Liver (tissue), 9 donors: Measurements from ENCODE around the gene TNFAIP6. TPM values are rescaled to one million over a fixed set of nuclear protein-coding genes. Genes with fewer than 3 reads are reported as not detected.

ENCODE experiments used
- DNase-seq: peaks from one replicate; pipeline ENCODE4 v3.0.0-alpha.2; 2017; ENCODE audit warnings: low spot score
- H3K27ac ChIP-seq, 2 donors: one replicate each; pipeline ENCODE4 v1.7.0; 2013; ENCODE audit warnings: inconsistent platforms in 2 of 2, low read length in 2 of 2, control low read depth in 1 of 2, low read depth in 1 of 2, mild to moderate bottlenecking in 1 of 2
- H3K27me3 ChIP-seq, 4 donors: one replicate each; pipeline versions ENCODE4 v1.6.1 to v1.7.0; 2013; ENCODE audit warnings: low read length in 3 of 4, inconsistent platforms in 1 of 4, mild to moderate bottlenecking in 1 of 4, moderate library complexity in 1 of 4; ENCODE audit not compliant: control insufficient read depth in 4 of 4, insufficient read depth in 4 of 4
- H3K36me3 ChIP-seq, 4 donors: one replicate each; pipeline versions ENCODE4 v1.6.1 to v1.7.0; 2013; ENCODE audit warnings: low read length in 3 of 4, mild to moderate bottlenecking in 3 of 4, low read depth in 1 of 4, moderate library complexity in 1 of 4; ENCODE audit not compliant: control insufficient read depth in 4 of 4, insufficient read depth in 3 of 4
- H3K4me1 ChIP-seq, 4 donors: one replicate each; pipeline versions ENCODE4 v1.6.1 to v1.7.0; 2013; ENCODE audit warnings: low read length in 3 of 4, mild to moderate bottlenecking in 3 of 4, moderate library complexity in 1 of 4; ENCODE audit not compliant: control insufficient read depth in 4 of 4, insufficient read depth in 4 of 4
- H3K4me3 ChIP-seq, 3 donors: one replicate each; pipeline versions ENCODE4 v1.6.1 to v1.7.0; 2013; ENCODE audit warnings: low read length in 3 of 3, control low read depth in 1 of 3, low read depth in 1 of 3, mild to moderate bottlenecking in 1 of 3
- H3K9ac ChIP-seq, 2 donors: one replicate each; pipeline ENCODE4 v1.7.0; 2013; ENCODE audit warnings: low read length in 2 of 2, mild to moderate bottlenecking in 2 of 2, moderate library complexity in 2 of 2, control low read depth in 1 of 2, low read depth in 1 of 2
- H3K9me3 ChIP-seq, 4 donors: one replicate each; pipeline versions ENCODE4 v1.6.1 to v1.7.0; 2013; ENCODE audit warnings: low read length in 3 of 4; ENCODE audit not compliant: control insufficient read depth in 4 of 4
- EGR1 ChIP-seq, 2 donors: IDR thresholded peaks; 2 replicates each; pipeline ENCODE4 v1.6.1; 2016 to 2018; ENCODE audit warnings: antibody characterized with exemption in 2 of 2, low read depth in 2 of 2
- FOXA1 ChIP-seq: IDR thresholded peaks from 2 replicates; pipeline ENCODE4 v1.6.1; 2016; ENCODE audit warnings: antibody characterized with exemption
- FOXA2 ChIP-seq: IDR thresholded peaks from 2 replicates; pipeline ENCODE4 v1.6.1; 2016; ENCODE audit warnings: antibody characterized with exemption
- GABPA ChIP-seq, 2 donors: IDR thresholded peaks in 1 of 2; conservative IDR thresholded peaks in 1 of 2; 2 replicates each; pipeline ENCODE4 v1.6.1; 2016; ENCODE audit warnings: antibody characterized with exemption in 2 of 2, mild to moderate bottlenecking in 1 of 2, moderate library complexity in 1 of 2
- HNF4A ChIP-seq, 2 donors: conservative IDR thresholded peaks; 2 replicates each; pipeline ENCODE4 v1.6.1; 2016; ENCODE audit warnings: antibody characterized with exemption in 2 of 2, mild to moderate bottlenecking in 2 of 2
- HNF4G ChIP-seq: IDR thresholded peaks from 2 replicates; pipeline ENCODE4 v1.6.1; 2016; ENCODE audit warnings: antibody characterized with exemption
- JUND ChIP-seq, 2 donors: IDR thresholded peaks; 2 replicates each; pipeline ENCODE4 v1.6.1; 2016; ENCODE audit warnings: antibody characterized with exemption in 2 of 2
- MAX ChIP-seq: IDR thresholded peaks from 2 replicates; pipeline ENCODE4 v1.6.1; 2016; ENCODE audit warnings: antibody characterized with exemption
- NR2F2 ChIP-seq: IDR thresholded peaks from 2 replicates; pipeline ENCODE4 v1.6.1; 2016; ENCODE audit warnings: antibody characterized with exemption
- RAD21 ChIP-seq, 2 donors: IDR thresholded peaks; 2 replicates each; pipeline ENCODE4 v1.6.1; 2016; ENCODE audit warnings: antibody characterized with exemption in 2 of 2, mild to moderate bottlenecking in 2 of 2
- RXRA ChIP-seq, 2 donors: IDR thresholded peaks; 2 replicates each; pipeline ENCODE4 v1.6.1; 2017 to 2018; ENCODE audit warnings: antibody characterized with exemption in 2 of 2, mild to moderate bottlenecking in 1 of 2
- SP1 ChIP-seq: IDR thresholded peaks from 2 replicates; pipeline ENCODE4 v1.6.1; 2018; ENCODE audit warnings: antibody characterized with exemption, mild to moderate bottlenecking
- TAF1 ChIP-seq: conservative IDR thresholded peaks from 2 replicates; pipeline ENCODE4 v1.6.1; 2016; ENCODE audit warnings: antibody characterized with exemption, mild to moderate bottlenecking
- YY1 ChIP-seq: IDR thresholded peaks from 2 replicates; pipeline ENCODE4 v1.6.1; 2016; ENCODE audit warnings: antibody characterized with exemption, mild to moderate bottlenecking
- WGBS: extraction: QIAGEN DNeasy Blood & Tissue Kit; methylation state at CpG from one replicate; pipeline ENCODE4 v1.1.7; 2013; 5-methylcytosine and 5-hydroxymethylcytosine counted together
- polyA plus RNA-seq, 2 donors: library from polyadenylated mRNA; stranded (reverse) in 1 of 2; unstranded in 1 of 2; fragments of 200-250 nt in 1 of 2; fragments of >200 nt in 1 of 2; fragmentation: Nextera tagmentation in 1 of 2; extraction: Ambion mirVana in 1 of 2; gene quantifications; one replicate each; pipeline versions ENCODE4 v1.2.1 to v1.2.3, GENCODE V29; 2013 to 2015
- total RNA-seq, 2 donors: library from RNA; depleted of rRNA; stranded (reverse); fragments of >200 nt; gene quantifications; one replicate each; pipeline ENCODE4 v1.2.3, GENCODE V29; 2014
- TF ChIP-seq, protein P1 (sequence below): IDR thresholded peaks from 2 replicates; pipeline ENCODE4 v1.6.1; 2016; ENCODE audit warnings: antibody characterized with exemption, mild to moderate bottlenecking
- TF ChIP-seq, protein P2 (sequence below): fragments of 150-350 bp; IDR thresholded peaks from 2 replicates; pipeline ENCODE4 v1.5.1; 2017; ENCODE audit warnings: improper control_type of control experiment, low read depth, low read length; ENCODE audit not compliant: missing input control
- TF ChIP-seq, protein P3 (sequence below): IDR thresholded peaks from 2 replicates; pipeline ENCODE4 v1.6.1; 2016; ENCODE audit warnings: antibody characterized with exemption
- TF ChIP-seq, protein P4 (sequence below): IDR thresholded peaks from 2 replicates; pipeline ENCODE4 v1.6.1; 2016; ENCODE audit warnings: antibody characterized with exemption
- donor health status: healthy.
- donor health status: healthy.
- donor health status: healthy.
- donor health status: healthy.
- donor health status: healthy.

Gene TNFAIP6
- total and polyA plus RNA-seq, 4 donors = 0.17 to 0.28 (median 0.20) TPM

DNA sequence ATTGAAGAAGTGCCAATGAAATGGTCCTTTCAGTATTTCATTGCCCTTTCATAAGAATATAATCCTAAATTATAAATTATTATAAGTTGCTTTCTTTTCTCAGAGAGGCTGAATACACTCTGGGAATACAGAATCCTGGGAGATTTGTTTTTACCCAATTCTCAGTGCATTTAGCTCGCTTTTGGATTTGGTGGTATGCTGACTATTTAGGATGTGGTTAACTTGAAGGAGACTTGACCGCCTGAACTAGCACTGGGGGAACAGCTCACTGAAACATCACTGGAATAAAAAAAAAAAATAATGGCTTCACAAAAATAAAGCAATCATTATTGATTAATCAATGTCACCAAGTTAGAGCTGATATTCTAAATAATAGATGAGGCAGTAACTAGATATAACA is 10.2 kb downstream of the TNFAIP6 start:
- no peak for DNase-seq
- WGBS = 91% methylated on average over 2 of the region's 2 CpGs
- no peak overlapping the region for H3K9ac ChIP-seq
- H3K4me1 ChIP-seq = no peaks in the 10 kb centered on the region
- no peak overlapping the region for H3K4me3 ChIP-seq
- no peaks in the 10 kb centered on the region for H3K27me3 ChIP-seq
- H3K9me3 ChIP-seq = peaks cover 0 to 3% (median 0%) of the 10 kb centered on the region in 4 donors
- H3K27ac ChIP-seq = no peak overlapping the region
- no peak for TF ChIP-seq GABPA (IDR thresholded peaks at IDR 0.05 in 1 of 2, conservative IDR thresholded peaks at IDR 0.05 in 1 of 2)
- no peak for TF ChIP-seq MAX
- TF ChIP-seq RAD21 (IDR thresholded peaks at IDR 0.05) = no peak
- TF ChIP-seq HNF4G = no peak
- no peak for TF ChIP-seq NR2F2
- TF ChIP-seq JUND (IDR thresholded peaks at IDR 0.05) = no peak
- TF ChIP-seq YY1 = no peak
- TF ChIP-seq EGR1 (IDR thresholded peaks at IDR 0.05; ENCODE audit: low read depth in 2 of 2) = no peak
- TF ChIP-seq, protein P1, sequence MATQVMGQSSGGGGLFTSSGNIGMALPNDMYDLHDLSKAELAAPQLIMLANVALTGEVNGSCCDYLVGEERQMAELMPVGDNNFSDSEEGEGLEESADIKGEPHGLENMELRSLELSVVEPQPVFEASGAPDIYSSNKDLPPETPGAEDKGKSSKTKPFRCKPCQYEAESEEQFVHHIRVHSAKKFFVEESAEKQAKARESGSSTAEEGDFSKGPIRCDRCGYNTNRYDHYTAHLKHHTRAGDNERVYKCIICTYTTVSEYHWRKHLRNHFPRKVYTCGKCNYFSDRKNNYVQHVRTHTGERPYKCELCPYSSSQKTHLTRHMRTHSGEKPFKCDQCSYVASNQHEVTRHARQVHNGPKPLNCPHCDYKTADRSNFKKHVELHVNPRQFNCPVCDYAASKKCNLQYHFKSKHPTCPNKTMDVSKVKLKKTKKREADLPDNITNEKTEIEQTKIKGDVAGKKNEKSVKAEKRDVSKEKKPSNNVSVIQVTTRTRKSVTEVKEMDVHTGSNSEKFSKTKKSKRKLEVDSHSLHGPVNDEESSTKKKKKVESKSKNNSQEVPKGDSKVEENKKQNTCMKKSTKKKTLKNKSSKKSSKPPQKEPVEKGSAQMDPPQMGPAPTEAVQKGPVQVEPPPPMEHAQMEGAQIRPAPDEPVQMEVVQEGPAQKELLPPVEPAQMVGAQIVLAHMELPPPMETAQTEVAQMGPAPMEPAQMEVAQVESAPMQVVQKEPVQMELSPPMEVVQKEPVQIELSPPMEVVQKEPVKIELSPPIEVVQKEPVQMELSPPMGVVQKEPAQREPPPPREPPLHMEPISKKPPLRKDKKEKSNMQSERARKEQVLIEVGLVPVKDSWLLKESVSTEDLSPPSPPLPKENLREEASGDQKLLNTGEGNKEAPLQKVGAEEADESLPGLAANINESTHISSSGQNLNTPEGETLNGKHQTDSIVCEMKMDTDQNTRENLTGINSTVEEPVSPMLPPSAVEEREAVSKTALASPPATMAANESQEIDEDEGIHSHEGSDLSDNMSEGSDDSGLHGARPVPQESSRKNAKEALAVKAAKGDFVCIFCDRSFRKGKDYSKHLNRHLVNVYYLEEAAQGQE = no peak
- TF ChIP-seq FOXA2 = no peak
- TF ChIP-seq RXRA (IDR thresholded peaks at IDR 0.05) = no peak
- no peak for TF ChIP-seq TAF1
- no peak for TF ChIP-seq SP1
- TF ChIP-seq HNF4A (conservative IDR thresholded peaks at IDR 0.05) = no peak
- TF ChIP-seq, protein P2, sequence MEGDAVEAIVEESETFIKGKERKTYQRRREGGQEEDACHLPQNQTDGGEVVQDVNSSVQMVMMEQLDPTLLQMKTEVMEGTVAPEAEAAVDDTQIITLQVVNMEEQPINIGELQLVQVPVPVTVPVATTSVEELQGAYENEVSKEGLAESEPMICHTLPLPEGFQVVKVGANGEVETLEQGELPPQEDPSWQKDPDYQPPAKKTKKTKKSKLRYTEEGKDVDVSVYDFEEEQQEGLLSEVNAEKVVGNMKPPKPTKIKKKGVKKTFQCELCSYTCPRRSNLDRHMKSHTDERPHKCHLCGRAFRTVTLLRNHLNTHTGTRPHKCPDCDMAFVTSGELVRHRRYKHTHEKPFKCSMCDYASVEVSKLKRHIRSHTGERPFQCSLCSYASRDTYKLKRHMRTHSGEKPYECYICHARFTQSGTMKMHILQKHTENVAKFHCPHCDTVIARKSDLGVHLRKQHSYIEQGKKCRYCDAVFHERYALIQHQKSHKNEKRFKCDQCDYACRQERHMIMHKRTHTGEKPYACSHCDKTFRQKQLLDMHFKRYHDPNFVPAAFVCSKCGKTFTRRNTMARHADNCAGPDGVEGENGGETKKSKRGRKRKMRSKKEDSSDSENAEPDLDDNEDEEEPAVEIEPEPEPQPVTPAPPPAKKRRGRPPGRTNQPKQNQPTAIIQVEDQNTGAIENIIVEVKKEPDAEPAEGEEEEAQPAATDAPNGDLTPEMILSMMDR = no peak
- TF ChIP-seq, protein P3, sequence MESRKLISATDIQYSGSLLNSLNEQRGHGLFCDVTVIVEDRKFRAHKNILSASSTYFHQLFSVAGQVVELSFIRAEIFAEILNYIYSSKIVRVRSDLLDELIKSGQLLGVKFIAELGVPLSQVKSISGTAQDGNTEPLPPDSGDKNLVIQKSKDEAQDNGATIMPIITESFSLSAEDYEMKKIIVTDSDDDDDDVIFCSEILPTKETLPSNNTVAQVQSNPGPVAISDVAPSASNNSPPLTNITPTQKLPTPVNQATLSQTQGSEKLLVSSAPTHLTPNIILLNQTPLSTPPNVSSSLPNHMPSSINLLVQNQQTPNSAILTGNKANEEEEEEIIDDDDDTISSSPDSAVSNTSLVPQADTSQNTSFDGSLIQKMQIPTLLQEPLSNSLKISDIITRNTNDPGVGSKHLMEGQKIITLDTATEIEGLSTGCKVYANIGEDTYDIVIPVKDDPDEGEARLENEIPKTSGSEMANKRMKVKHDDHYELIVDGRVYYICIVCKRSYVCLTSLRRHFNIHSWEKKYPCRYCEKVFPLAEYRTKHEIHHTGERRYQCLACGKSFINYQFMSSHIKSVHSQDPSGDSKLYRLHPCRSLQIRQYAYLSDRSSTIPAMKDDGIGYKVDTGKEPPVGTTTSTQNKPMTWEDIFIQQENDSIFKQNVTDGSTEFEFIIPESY = no peak
- TF ChIP-seq, protein P4, sequence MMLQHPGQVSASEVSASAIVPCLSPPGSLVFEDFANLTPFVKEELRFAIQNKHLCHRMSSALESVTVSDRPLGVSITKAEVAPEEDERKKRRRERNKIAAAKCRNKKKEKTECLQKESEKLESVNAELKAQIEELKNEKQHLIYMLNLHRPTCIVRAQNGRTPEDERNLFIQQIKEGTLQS = no peak
- no peak for TF ChIP-seq FOXA1
- H3K36me3 ChIP-seq = no peaks in the 10 kb centered on the region
